Peyer's patch (tissue), 4 donors: ENCODE results near the gene BMP7. TPM values are rescaled to one million over a fixed set of nuclear protein-coding genes. Genes with fewer than 3 reads are reported as not detected.
"Not testable (repeated sequence)": the region's sequence is repeated elsewhere in the genome, so short reads cannot be mapped to it uniquely, and the experiment has no call there.

Experiments used
- DNase-seq, 3 donors: peaks; one replicate each; pipeline ENCODE4 v3.0.0-alpha.2; 2017 to 2019
- H3K27ac ChIP-seq, 4 donors: fragments of 200-600 bp; sonication (generic); one replicate each; pipeline ENCODE4 v1.5.1; 2016 to 2019
- H3K27me3 ChIP-seq, 2 donors: fragments of 200-600 bp; sonication (generic); one replicate each; pipeline ENCODE4 v1.5.1; 2019
- H3K36me3 ChIP-seq, 3 donors: fragments of 200-600 bp; sonication (generic); one replicate each; pipeline ENCODE4 v1.5.1; 2016 to 2019
- H3K4me1 ChIP-seq, 4 donors: fragments of 200-600 bp; sonication (generic); one replicate each; pipeline ENCODE4 v1.5.1; 2016 to 2019
- H3K4me3 ChIP-seq, 4 donors: fragments of 200-600 bp; sonication (generic); 1 replicate in 3 of 4; 2 replicates in 1 of 4; pipeline ENCODE4 v1.5.1; 2016 to 2019; ENCODE audit warnings: mild to moderate bottlenecking in 1 of 4
- H3K9me3 ChIP-seq, 4 donors: fragments of 200-600 bp; sonication (generic); one replicate each; pipeline ENCODE4 v1.5.1; 2016 to 2019; ENCODE audit warnings: mild to moderate bottlenecking in 1 of 4
- POLR2A ChIP-seq, 2 donors: fragments of 450-650 bp; IDR thresholded peaks; one replicate each; pipeline ENCODE4 v1.5.1; 2017; ENCODE audit warnings: antibody characterized with exemption in 2 of 2, mild to moderate bottlenecking in 2 of 2, moderate library complexity in 2 of 2
- total RNA-seq, 4 donors: library from RNA; depleted of rRNA; stranded (reverse); fragments of >200 nt; gene quantifications; one replicate each; pipeline ENCODE4 v1.1.0, GENCODE V29; 2016
- TF ChIP-seq, protein P1 (sequence below), 6 experiments: fragments of 450-650 bp in 4 of 6; fragments of 200-600 bp in 2 of 6; sonication (generic) in 1 of 6; IDR thresholded peaks; one replicate each; pipeline ENCODE4 v1.5.1; 2017 to 2019; ENCODE audit warnings: antibody characterized with exemption in 6 of 6, mild to moderate bottlenecking in 3 of 6, moderate library complexity in 1 of 6

The BMP7 gene
- total RNA-seq, 4 donors from 2014 or later, result 0.67 to 2.7 TPM; not detected in 2

DNA sequence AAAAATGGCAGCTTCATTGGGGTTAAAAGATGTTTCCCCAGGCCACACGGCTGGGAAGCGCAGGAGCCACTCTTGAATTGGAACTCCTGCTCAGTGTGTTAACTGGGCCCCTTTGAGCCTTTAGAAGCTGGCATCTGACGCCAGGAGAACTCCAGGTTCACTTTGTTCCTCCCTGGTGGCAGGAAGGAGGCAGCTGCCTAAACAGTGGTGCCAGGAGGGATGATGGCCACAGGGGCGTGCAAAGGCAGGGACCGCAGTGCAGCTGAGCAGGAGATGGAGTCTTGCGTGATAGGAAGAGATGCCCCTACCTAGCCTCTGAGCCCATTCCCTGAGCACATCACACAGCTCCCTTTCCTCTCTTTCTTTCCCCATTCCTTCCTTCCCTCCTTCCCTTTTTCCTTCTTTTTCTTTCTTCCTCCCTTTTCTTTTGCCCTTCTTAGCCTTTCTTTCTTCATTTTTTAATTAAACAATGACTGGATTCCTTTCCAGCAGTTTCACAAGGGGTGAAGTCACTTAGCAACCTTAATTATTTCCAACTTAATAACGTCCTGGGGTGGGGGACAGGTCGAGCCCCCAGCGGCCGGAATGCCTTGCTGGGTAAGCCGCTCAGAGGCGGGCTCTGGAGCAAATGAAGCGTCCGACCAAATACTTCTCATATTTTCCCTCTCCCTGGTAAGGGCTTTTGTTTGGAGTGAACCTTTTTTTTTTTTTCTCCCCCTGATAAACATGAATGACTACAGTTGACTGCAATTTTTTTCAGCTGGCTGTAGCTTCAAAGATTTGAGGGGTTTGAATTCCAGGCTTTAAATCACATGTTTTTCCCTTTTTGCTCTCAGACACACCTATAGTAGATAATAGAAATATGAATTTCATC is 20.8 kb upstream of the BMP7 start:
- no peaks in the 10 kb centered on the region for H3K27me3 ChIP-seq
- no peak for DNase-seq
- no peak overlapping the region for H3K4me3 ChIP-seq
- H3K36me3 ChIP-seq, result no peaks in the 10 kb centered on the region
- TF ChIP-seq, protein P1, sequence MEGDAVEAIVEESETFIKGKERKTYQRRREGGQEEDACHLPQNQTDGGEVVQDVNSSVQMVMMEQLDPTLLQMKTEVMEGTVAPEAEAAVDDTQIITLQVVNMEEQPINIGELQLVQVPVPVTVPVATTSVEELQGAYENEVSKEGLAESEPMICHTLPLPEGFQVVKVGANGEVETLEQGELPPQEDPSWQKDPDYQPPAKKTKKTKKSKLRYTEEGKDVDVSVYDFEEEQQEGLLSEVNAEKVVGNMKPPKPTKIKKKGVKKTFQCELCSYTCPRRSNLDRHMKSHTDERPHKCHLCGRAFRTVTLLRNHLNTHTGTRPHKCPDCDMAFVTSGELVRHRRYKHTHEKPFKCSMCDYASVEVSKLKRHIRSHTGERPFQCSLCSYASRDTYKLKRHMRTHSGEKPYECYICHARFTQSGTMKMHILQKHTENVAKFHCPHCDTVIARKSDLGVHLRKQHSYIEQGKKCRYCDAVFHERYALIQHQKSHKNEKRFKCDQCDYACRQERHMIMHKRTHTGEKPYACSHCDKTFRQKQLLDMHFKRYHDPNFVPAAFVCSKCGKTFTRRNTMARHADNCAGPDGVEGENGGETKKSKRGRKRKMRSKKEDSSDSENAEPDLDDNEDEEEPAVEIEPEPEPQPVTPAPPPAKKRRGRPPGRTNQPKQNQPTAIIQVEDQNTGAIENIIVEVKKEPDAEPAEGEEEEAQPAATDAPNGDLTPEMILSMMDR (IDR thresholded peaks at IDR 0.05), result no peak
- no peak for TF ChIP-seq POLR2A (IDR thresholded peaks at IDR 0.05)
- H3K4me1 ChIP-seq, result no peaks in the 10 kb centered on the region
- no peak overlapping the region for H3K27ac ChIP-seq
- H3K9me3 ChIP-seq, result no peaks in the 10 kb centered on the region

DNA sequence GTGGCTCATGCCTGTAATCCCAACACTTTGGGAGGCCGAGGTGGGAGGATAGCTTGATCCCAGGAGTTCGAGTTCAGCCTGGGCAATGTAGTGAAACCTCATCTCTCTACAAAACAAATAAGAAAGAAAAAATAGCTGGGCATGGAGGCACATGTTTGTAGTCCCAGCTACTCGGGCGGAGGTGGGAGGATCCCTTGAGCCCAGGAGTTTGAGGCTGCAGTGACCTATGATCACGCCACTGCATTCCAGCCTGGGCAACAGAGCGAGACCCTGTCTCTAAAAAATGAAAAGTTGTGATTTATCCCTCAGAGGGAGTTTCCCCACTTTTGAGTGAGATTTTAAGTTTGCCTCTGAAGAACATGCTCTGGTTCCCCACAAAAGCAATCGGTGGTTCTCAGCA is 17.4 kb upstream of the BMP7 start:
- Histone ChIP-seq H3K36me3 (no peaks in the 10 kb centered on the region), H3K4me1 (no peaks in the 10 kb centered on the region), H3K4me3 (no peak overlapping the region), H3K27me3 (no peaks in the 10 kb centered on the region), H3K9me3 (no peaks in the 10 kb centered on the region), H3K27ac (no peak overlapping the region)
- no peak for TF ChIP-seq POLR2A (IDR thresholded peaks at IDR 0.05)
- TF ChIP-seq, protein P1 (IDR thresholded peaks at IDR 0.05), result no peak
- DNase-seq, result no peak

DNA sequence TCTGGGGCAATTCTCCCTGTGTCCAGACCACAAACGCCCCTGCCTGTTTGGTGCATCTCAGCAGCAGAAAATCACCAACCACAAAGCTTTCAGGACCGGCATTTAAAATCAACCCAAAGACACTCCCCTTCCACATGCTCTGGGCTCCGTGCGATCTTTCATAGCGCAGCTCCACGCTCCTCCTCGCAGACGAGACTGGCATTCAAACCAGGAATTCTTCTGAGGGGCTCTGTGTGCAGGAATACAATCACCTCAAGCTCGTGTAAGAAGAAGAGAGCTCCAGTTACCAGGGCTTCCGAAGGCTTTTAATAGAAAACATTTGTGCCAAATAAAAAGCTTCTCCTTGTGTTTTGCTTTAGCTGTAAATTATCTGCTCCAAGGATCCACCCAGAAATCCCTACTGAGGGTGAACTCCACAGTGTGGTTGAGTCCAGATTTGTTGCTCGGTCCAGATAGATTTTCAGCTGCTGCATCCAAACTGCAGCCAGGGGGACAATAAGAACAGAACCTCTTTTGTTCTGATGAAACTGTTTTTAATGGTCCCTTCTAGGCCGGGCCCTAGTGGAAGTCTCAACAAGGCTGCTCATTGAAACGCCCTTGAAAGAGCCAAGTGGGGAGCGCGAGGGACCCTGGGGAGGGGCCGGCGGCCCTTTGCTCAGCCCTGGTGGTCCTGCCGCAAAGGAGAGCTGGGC is 16.4 kb upstream of the BMP7 start:
- no peak overlapping the region for H3K4me3 ChIP-seq
- no peaks in the 10 kb centered on the region for H3K27me3 ChIP-seq
- H3K9me3 ChIP-seq, result no peaks in the 10 kb centered on the region
- TF ChIP-seq, protein P1 (IDR thresholded peaks at IDR 0.05), result no peak
- no peak for TF ChIP-seq POLR2A (IDR thresholded peaks at IDR 0.05)
- H3K36me3 ChIP-seq, result no peaks in the 10 kb centered on the region
- DNase-seq, result no peak
- H3K4me1 ChIP-seq, result no peaks in the 10 kb centered on the region
- no peak overlapping the region for H3K27ac ChIP-seq

DNA sequence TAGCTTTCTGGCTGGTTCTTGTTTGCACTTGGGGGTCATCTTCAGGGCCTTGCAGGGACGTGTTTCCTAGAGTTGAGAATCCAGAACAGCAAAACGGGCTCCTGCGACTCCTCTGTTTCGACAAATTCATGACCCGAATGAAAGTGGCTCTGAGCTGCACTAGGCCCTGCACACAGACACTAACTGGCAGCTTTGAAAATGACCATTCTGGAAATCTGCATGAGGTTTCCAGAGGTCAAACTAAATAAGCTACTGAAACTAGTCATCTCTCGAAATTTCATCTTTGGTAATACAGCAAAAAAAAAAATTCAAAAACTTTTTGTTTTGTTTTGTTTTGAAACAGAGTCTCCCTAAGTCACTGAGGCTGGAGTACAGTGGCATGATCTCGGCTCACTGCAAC is 15.5 kb upstream of the BMP7 start:
- Histone ChIP-seq H3K36me3 (no peaks in the 10 kb centered on the region), H3K4me3 (no peak overlapping the region), H3K4me1 (no peaks in the 10 kb centered on the region), H3K27ac (no peak overlapping the region), H3K9me3 (no peaks in the 10 kb centered on the region), H3K27me3 (no peaks in the 10 kb centered on the region)
- TF ChIP-seq POLR2A (IDR thresholded peaks at IDR 0.05), result no peak
- TF ChIP-seq, protein P1 (IDR thresholded peaks at IDR 0.05), result no peak
- no peak for DNase-seq

DNA sequence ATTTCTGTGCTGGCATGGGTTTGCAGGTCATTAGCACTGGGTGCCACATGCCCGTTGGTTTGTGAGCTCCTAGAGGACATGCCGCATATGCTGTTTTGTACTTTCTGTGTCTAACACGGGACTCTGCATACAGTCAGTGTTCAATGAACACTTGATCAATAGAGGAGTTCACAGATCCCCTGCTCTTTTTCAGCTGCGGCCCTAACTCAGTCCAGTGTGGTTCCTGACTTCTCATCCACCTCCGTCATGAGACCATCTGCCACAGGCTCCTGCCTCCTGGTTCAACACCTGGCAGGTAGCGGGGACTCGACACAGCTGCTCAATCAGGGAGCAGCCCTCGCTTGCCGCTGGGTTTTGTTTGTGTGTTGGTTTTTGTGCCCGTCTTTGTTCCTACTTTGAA is 13.8 kb upstream of the BMP7 start:
- TF ChIP-seq, protein P1 (IDR thresholded peaks at IDR 0.05), result no peak
- TF ChIP-seq POLR2A (IDR thresholded peaks at IDR 0.05), result no peak
- H3K36me3 ChIP-seq, result no peaks in the 10 kb centered on the region
- no peaks in the 10 kb centered on the region for H3K27me3 ChIP-seq
- DNase-seq, result no peak
- no peak overlapping the region for H3K4me3 ChIP-seq
- H3K27ac ChIP-seq, result no peak overlapping the region
- H3K4me1 ChIP-seq, result no peaks in the 10 kb centered on the region
- no peaks in the 10 kb centered on the region for H3K9me3 ChIP-seq

DNA sequence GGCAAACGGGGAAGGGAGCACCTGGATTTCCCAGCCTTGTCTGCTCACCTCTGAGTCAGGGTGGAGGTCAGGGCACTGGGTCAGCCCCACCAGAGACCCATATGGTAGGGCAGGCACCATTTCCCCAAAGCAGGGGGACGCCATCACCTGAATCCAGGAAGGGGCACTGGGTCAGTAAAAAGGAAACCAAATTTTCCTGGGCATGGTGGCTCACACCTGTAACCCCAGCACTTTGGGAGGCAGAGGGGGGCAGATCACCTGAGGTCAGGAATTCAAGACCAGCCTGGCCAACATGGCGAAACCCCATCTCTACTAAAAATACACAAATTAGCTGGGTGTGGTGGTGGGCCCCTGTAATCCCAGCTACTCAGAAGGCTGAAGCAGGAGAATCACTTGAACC is 13.1 kb upstream of the BMP7 start:
- H3K4me1 ChIP-seq, H3K27ac ChIP-seq, H3K27me3 ChIP-seq, H3K9me3 ChIP-seq, H3K36me3 ChIP-seq, DNase-seq, H3K4me3 ChIP-seq: not testable (repeated sequence)
